Adipocyte (in vitro differentiated cells): ENCODE data around the gene CROCC.
A peak's percentile ranks its signal among the peaks of the same experiment; 100 is the strongest.
"Not testable (repeated sequence)": the region's sequence is repeated elsewhere in the genome, so short reads cannot be mapped to it uniquely, and the experiment has no call there.

ENCODE experiments used
- DNase-seq: peaks from one replicate; pipeline ENCODE4 v3.0.0-alpha.2; 2015; ENCODE audit warnings: low read depth
- H3K27me3 ChIP-seq: replicated peaks from 2 replicates; pipeline ENCODE4 v1.7.0; 2013; ENCODE audit warnings: mild to moderate bottlenecking, low read length, moderate library complexity; ENCODE audit not compliant: control insufficient read depth, insufficient read depth
- H3K36me3 ChIP-seq: 2 replicates; pipeline ENCODE4 v1.7.0; 2013; ENCODE audit warnings: low read length, mild to moderate bottlenecking, moderate library complexity; ENCODE audit not compliant: control insufficient read depth, insufficient read depth, severe bottlenecking
- H3K4me1 ChIP-seq: 2 replicates; pipeline ENCODE4 v1.7.0; 2013; ENCODE audit warnings: mild to moderate bottlenecking, low read length, moderate library complexity; ENCODE audit not compliant: control insufficient read depth, insufficient read depth
- H3K4me3 ChIP-seq: 2 replicates; pipeline ENCODE4 v1.7.0; 2013; ENCODE audit warnings: mild to moderate bottlenecking, low read length, moderate library complexity
- H3K9ac ChIP-seq: 2 replicates; pipeline ENCODE4 v1.7.0; 2013; ENCODE audit warnings: mild to moderate bottlenecking, low read length, moderate library complexity
- H3K9me3 ChIP-seq: 2 replicates; pipeline ENCODE4 v1.7.0; 2013; ENCODE audit warnings: mild to moderate bottlenecking, low read length, moderate library complexity; ENCODE audit not compliant: control insufficient read depth

CROCC gene

DNA sequence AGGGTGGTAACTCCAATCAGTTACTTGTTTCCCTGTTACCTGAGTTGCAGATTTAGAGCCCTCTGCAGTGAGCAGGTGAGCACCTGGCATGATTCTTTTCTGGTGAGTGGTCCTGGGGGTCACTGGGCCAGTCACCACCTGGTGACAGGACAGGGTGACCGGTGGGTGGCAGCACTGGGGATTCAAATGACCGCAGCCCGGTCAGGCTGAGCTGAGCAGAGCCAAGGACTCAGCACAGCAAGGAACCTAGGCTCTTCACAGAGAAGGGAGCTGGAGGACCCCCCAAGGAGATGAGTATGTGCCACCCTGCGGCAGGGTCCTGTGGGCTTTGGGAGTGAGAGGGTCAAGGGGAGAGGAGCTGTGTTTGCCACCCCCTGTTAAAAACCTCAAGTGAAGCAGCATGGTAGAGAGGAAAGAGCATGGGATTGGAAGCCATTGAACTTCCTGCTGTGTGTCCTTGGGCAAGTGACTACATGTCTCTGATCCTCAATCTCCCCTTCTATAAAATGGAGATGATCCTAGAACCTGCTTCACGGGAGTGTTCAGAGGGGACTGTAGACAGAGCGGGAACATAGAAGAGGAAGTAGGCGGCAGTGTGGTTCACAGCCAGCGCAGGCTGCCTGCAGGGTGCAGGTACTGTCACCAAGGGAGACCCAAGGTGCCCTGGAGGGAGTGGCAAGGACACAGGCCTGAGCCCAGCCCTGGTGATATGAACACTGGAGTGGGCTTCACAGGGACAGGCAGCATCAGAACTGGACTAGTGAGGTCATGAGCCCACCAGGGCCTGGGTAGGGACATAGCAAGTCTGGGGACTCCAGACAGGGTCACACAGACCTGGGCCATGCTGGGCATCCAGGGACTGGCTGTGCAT, 9.6 kb upstream of the CROCC start:
- not testable (repeated sequence) for H3K27me3 ChIP-seq, DNase-seq, H3K36me3 ChIP-seq, H3K4me3 ChIP-seq, H3K9me3 ChIP-seq, H3K9ac ChIP-seq
- peaks cover 11% of the 10 kb centered on the region for H3K4me1 ChIP-seq

DNA sequence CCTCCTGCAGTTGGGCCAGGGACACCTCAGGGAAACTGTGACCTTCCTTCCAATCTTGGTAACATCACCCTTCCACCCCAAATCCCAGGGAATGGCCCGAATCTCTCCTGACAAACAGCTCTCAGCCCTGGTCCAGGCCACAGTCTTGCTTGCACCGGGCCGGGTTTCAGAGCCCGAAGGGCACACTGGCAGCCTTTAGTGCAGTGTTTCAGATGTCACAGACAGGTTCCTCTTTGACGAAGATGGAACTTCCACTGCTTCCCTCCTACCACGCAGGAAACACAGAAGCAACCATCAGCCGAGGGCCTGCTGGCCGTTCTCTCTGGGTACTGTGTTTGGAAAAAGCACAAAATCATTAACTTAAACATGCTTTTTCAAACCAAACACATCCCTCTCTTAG, 9.0 kb upstream of the CROCC start:
- H3K9me3 ChIP-seq, H3K4me3 ChIP-seq, H3K9ac ChIP-seq, DNase-seq, H3K36me3 ChIP-seq, H3K27me3 ChIP-seq: not testable (repeated sequence)
- peaks cover 11% of the 10 kb centered on the region for H3K4me1 ChIP-seq

DNA sequence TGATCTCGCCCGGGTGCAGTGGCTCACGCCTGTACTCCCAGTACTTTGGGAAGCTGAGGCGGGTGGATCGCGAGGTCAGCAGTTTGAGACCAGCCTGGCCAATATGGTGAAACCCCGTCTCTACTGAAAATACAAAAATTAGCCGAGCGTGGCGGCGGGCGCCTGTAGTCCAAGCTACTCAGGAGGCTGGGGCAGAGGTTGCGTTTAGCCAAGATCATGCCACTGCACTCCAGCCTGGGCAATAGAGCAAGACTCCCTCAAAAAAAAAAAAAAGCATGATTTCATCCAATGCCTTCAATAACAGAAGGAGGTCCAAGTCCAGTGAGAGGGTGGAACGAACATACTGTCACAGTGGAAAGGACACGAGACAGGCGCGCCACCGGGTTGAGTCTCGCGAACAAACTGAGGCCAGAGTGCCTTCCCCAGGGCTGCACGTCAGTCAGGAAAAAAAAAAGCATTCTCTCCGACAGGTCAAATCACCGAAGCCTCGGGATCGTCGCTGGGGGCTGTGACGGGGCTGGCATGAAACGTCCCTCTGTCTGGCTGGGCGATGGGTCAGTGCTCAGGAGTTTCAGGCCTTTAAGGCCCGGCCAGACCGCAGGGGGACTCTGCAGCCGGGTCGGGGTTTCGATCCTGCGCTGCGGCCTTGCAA, 8.4 kb upstream of the CROCC start:
- Histone ChIP-seq H3K9ac (peak overlapping the region; percentile 89), H3K9me3 (no peaks in the 10 kb centered on the region), H3K36me3 (no peaks in the 10 kb centered on the region), H3K27me3 (no peaks in the 10 kb centered on the region), H3K4me3 (peak overlapping the region; percentile 87), H3K4me1 (peaks cover 11% of the 10 kb centered on the region)
- no peak for DNase-seq

DNA sequence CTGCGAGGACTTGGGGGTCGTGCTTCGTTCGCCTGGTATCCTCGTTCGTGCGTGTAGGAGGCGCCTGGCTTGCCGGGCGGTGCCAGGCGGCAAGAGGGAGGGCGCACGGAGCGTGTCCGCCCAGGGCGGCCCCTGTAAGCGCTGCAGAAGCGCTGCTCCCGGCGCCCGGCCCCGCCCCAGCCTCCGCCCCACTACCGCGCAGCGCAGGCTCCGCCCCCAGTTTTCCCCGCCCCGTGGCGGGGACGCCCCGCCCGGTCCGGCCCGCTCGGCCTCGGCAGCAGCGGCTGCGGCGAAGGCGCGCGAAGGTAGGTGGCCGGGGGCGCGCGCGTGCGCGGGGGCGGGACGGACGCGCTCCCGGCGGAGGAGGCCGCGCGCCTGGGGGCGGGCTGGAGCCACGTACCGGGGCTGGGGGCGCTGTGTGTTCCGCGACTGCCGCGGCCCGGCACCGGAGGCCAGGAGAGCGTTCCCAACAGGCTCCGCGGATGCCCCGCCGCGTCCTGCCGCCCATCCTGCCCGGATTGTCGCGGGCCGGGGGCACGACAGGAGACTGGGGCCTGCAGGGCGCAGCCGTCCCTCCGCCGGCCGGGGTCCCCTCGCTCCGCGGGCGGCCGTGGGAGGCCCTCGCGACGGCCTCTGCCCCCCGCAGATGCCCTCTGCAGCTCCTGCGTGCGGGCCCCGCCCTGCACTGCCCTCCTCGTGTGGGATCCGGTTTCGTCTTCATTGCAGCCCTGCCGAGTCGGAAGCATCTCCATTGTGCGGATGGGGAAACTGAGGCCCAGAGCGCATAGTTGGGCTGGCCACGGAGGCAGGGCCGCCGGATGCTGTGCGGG, 7.7 kb upstream of the CROCC start:
- peak overlapping the region; percentile 87 for H3K4me3 ChIP-seq
- peak overlapping the region; percentile 90 for H3K9ac ChIP-seq
- no peaks in the 10 kb centered on the region for H3K9me3 ChIP-seq
- no peaks in the 10 kb centered on the region for H3K27me3 ChIP-seq
- peak; percentile 98 for DNase-seq
- peaks cover 11% of the 10 kb centered on the region for H3K4me1 ChIP-seq
- no peaks in the 10 kb centered on the region for H3K36me3 ChIP-seq

DNA sequence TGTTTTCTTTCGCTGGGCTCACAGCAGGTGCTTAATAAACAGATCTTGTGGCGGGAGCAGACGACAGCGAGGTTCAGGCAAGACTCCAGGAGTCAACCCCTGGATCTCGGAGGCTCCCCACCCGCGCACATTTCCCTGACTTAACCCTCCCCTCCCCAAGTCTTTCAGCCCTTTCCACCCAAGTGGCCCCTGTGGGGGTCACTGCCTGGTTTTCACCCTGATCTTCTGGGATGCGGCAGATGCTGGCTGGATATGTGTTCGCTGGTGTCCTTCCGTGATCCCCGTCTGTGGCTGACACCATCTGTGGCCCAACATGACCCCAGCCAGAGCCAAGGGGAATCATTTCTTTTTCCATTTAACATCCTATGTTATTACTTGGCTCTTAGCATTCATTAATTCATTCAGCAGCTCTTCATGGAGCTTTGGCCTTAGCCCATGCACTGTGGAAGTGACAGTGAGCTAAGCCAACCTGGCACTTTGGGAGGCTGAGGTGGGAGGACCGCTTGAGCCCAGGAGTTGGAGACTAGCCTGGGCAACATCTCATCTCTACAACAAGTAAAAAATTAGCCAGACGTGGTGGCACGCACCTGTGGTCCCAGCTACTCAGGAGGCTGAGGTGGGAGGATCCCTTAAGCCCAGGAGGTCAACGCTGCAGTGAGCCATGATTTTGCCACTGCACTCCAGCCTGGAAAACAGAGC, 6.7 kb upstream of the CROCC start:
- not testable (repeated sequence) for DNase-seq, H3K27me3 ChIP-seq, H3K9me3 ChIP-seq, H3K36me3 ChIP-seq
- peak overlapping the region; percentile 87 for H3K4me3 ChIP-seq
- H3K4me1 ChIP-seq: peaks cover 11% of the 10 kb centered on the region
- peak overlapping the region; percentile 90 for H3K9ac ChIP-seq

DNA sequence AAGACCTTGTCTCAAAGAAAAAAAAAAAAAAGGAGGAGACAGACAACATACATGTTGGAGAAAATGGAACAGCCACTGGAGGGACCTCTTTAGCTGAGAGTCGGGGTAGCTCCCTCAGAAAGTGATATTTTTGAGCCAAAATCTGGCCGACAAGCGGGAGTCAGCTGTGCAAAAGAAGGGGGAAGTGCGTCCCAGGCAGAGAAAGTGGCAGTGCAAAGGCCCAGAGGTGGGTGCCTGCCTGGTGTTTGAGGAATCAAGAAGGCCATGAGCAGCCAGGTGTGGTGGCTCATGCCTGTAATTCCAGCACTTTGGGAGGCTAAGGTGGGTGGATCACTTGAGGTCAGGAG, 6.1 kb upstream of the CROCC start:
- peaks cover 11% of the 10 kb centered on the region for H3K4me1 ChIP-seq
- no peaks in the 10 kb centered on the region for H3K27me3 ChIP-seq
- no peak overlapping the region for H3K9ac ChIP-seq
- H3K9me3 ChIP-seq: no peaks in the 10 kb centered on the region
- H3K36me3 ChIP-seq: no peaks in the 10 kb centered on the region
- H3K4me3 ChIP-seq: no peak overlapping the region
- no peak for DNase-seq

DNA sequence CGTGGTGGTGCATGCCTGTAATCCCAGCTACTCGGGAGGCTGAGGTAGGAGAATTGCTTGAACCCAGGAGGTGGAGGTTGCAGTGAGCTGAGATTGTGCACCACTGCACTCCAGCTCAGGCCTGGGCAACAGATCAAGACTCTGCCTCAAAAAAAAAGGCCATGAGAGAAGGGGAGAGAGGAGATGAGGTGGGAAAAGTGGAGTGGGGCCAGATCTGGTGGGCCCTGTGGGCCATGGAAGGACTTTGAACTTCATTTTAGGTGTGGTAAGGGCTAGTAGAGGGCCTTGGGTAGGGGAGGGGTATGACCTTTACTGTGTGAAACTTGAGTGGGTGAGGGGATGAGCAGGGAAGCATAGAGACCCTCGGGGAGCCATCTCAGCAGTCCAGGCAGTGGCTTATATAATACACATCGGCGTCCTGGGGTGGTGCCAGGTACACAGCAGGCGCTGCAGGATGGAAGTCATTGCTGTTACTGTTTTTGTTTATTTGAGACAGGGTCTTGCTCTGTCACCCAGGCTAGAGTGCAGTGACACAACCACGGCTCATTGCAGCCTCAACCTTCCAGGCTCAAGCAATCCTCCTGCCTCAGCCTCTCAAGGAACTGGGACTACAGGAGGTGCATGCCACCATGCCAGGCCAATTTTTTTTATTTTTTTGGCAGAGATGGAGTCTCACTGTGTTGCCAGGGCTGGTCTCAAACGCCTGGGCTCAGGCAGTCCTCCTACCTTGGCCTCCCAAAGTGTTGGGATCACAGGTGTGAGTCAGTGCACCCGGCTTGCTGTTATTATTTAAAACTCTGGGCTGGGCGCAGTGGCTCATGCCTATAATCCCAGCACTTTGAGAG, 5.5 kb upstream of the CROCC start:
- not testable (repeated sequence) for DNase-seq, H3K9me3 ChIP-seq, H3K27me3 ChIP-seq, H3K36me3 ChIP-seq, H3K9ac ChIP-seq, H3K4me3 ChIP-seq
- H3K4me1 ChIP-seq: peaks cover 11% of the 10 kb centered on the region

DNA sequence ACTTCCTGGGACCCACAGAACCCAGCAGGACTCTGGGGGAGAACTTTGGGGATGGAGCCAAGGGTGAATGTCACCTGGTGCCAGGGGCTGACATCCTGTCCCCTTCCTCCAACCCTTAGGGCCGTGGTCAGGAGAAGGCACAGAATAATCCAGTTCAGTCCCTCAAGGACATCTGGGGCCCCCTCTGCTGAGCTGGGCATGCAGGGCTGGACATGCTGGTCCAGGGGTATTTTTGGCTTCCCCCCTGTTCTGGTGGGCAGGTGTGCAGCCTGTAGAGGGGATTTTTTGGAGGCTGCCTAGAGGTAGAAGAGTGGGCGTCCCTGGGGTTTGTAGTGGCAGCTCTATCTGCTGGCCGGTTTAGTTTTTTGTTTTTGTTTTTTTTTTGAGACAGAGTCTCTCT, 3.4 kb upstream of the CROCC start:
- H3K36me3 ChIP-seq: no peaks in the 10 kb centered on the region
- no peak overlapping the region for H3K4me3 ChIP-seq
- H3K27me3 ChIP-seq: no peaks in the 10 kb centered on the region
- H3K9me3 ChIP-seq: no peaks in the 10 kb centered on the region
- DNase-seq: no peak
- H3K4me1 ChIP-seq: peaks cover 9% of the 10 kb centered on the region
- no peak overlapping the region for H3K9ac ChIP-seq

DNA sequence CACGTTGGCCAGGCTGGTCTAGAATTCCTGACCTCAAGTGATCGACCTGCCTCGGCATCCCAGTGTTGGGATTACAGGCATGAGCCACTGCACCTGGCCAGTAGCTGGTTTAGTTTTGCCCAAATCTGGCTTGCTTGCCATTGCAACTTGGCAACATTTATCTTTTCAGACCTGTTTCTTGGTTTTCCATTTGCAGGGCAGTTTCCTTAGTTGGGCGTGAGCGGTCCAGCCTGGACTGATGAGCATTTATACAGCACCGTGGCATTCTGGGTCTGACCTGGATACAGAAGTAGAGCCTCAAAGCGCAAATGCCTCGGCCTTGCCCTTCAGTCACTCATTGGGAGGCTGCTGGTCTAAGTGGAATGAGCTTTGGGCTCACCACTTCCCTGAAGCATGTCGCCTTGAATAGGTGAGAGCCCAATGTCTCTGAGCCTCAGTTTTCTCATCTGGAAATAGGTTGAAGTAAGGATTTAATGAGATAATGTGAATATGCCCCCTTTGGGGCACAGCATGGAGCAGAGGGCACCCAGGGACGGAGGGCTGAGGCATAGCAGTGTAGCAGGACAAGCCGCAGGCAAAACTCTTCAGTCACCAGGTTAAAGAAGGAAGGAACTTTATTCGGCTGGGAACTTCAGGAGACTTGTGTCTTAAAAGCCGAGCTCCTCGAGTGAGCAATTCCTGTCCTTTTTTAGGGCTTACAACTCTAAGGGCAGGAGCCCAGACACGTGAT, 2.6 kb upstream of the CROCC start:
- H3K9me3 ChIP-seq, H3K4me1 ChIP-seq, H3K27me3 ChIP-seq, H3K4me3 ChIP-seq, H3K36me3 ChIP-seq, H3K9ac ChIP-seq, DNase-seq: not testable (repeated sequence)

DNA sequence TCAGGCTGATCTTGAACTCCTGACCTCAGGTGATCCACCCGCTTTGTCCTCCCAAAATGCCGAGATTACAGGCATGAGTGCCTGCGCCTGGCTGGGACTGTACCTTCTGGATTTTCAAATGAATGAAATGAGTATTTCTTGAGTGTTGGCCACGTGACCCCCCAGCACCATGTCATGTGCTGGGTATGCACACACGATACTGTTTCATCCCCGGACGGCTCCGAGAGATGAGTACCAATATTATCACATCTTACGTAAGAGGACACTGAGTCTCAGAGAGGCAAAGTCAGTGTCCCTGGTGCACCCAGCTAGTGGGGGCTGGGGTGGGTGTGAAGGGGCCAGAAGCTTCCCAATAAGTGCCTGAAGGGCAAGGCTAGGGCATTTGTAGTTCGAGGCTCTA, 780 bp upstream of the CROCC start:
- H3K4me3 ChIP-seq: no peak overlapping the region
- DNase-seq: no peak
- no peaks in the 10 kb centered on the region for H3K9me3 ChIP-seq
- no peaks in the 10 kb centered on the region for H3K27me3 ChIP-seq
- no peak overlapping the region for H3K9ac ChIP-seq
- no peaks in the 10 kb centered on the region for H3K4me1 ChIP-seq
- no peaks in the 10 kb centered on the region for H3K36me3 ChIP-seq
